Measurements from ENCODE around the gene MMP24OS.

The MMP24OS gene

DNA sequence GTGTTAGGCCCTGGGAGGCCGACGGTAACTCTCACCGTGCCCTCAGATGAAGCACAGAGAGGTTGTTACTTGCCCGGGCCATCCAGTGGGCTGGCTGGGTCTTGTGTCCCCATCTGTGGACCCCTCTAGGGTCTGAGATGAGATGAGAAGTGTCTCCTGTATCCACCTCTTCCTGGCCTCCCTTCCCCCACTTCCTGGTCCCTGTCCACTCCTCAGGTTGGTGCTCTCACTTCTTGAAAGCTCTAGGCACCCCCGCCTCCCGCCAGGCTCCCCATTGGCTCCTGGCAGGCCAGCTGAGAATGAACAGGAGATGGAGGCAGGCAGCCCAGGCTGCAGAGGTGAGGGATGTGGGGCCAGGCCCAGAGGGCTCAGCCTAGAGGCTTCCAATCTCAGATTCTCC, 1.5 kb downstream of the MMP24OS start:
- peak overlapping the region; percentile 73 for H3K4me3 ChIP-seq (ENCODE audit: low read depth, low read length)
- in situ Hi-C loops (cut with HindIII; ENCODE audit: low sequenced_read_pairs), result no loop called here
- TF ChIP-seq, protein P1, sequence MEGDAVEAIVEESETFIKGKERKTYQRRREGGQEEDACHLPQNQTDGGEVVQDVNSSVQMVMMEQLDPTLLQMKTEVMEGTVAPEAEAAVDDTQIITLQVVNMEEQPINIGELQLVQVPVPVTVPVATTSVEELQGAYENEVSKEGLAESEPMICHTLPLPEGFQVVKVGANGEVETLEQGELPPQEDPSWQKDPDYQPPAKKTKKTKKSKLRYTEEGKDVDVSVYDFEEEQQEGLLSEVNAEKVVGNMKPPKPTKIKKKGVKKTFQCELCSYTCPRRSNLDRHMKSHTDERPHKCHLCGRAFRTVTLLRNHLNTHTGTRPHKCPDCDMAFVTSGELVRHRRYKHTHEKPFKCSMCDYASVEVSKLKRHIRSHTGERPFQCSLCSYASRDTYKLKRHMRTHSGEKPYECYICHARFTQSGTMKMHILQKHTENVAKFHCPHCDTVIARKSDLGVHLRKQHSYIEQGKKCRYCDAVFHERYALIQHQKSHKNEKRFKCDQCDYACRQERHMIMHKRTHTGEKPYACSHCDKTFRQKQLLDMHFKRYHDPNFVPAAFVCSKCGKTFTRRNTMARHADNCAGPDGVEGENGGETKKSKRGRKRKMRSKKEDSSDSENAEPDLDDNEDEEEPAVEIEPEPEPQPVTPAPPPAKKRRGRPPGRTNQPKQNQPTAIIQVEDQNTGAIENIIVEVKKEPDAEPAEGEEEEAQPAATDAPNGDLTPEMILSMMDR (IDR thresholded peaks at IDR 0.05; ENCODE audit: low read depth, low read length, missing control alignments), result no peak
- DNase-seq (ENCODE audit: low read depth), result no peak

GRCh38 chr20:35275741-35276251, 2.1 kb downstream of the MMP24OS start:
- TF ChIP-seq, protein P1 (IDR thresholded peaks at IDR 0.05; ENCODE audit: low read depth, low read length, missing control alignments), result no peak
- in situ Hi-C loops (cut with HindIII; ENCODE audit: low sequenced_read_pairs), result no loop called here
- DNase-seq (ENCODE audit: low read depth), result no peak
- no peak overlapping the region for H3K4me3 ChIP-seq (ENCODE audit: low read depth, low read length)

GRCh38 chr20:35274172-35275092, 3.5 kb downstream of the MMP24OS start:
- TF ChIP-seq, protein P1 (IDR thresholded peaks at IDR 0.05; ENCODE audit: low read depth, low read length, missing control alignments), result no peak
- H3K4me3 ChIP-seq (ENCODE audit: low read depth, low read length), result no peak overlapping the region
- in situ Hi-C loops (cut with HindIII; ENCODE audit: low sequenced_read_pairs), result no loop called here
- DNase-seq (ENCODE audit: low read depth), result no peak

DNA sequence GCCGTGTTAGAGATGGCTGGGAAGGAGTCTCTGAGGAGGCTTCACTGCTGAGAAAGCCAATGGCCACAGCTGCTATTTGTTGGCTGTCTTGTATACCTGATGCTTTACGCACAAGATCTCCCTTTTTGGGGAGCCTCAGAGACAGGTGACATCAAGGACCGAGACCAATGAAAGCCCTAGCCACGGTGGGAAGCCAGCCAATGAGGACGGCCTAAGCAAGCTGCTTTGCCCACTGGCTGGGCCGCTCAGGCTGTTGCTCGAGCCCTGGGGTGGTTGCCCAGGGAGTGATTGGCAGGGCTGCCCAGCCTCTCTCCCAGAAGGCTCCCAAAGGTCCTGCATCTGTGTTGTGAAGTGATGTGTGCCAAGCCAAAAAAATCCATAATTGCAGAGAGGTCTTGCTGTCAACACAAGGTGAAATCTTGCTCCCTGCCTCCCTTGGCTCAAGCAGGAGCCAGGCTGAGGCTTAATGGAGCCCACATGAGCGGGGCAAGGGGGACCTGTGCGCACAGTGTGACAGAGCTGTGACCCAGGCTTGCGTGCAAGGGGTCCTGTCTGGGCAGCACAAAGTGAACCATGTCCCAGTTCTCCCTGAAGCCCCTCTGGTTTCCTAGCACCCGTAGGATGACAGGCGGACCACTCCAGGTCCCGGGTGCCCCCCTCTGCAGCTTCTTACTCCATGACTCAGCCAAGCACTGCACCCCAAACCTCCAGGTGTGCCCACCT, 4.3 kb downstream of the MMP24OS start:
- no peak for DNase-seq (ENCODE audit: low read depth)
- no peak overlapping the region for H3K4me3 ChIP-seq (ENCODE audit: low read depth, low read length)
- in situ Hi-C loops (cut with HindIII; ENCODE audit: low sequenced_read_pairs), result no loop called here
- TF ChIP-seq, protein P1 (IDR thresholded peaks at IDR 0.05; ENCODE audit: low read depth, low read length, missing control alignments), result no peak

DNA sequence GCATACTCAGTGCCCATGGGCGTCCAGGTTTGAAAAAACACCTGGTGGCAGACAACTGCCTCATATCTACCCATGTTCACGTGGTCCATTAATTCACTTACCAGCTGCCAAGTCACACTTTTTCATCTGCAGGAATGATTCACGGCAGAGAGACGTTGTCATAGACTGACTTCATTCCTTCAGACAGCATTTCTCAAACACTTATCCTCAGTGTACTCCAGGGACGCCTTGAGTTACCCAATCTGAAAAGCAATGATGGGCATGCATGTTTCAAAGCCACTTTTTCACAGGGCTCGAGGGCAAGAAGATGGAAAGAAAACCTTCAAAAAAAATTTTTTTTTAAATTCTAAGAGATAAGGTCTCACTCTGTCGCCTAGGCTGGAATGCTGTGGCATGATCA, 6.0 kb downstream of the MMP24OS start:
- TF ChIP-seq, protein P1 (IDR thresholded peaks at IDR 0.05; ENCODE audit: low read depth, low read length, missing control alignments), result no peak
- in situ Hi-C loops (cut with HindIII; ENCODE audit: low sequenced_read_pairs), result no loop called here
- no peak overlapping the region for H3K4me3 ChIP-seq (ENCODE audit: low read depth, low read length)
- DNase-seq (ENCODE audit: low read depth), result no peak

GRCh38 chr20:35271073-35271882, 6.6 kb downstream of the MMP24OS start:
- DNase-seq (ENCODE audit: low read depth), result no peak
- in situ Hi-C loops (cut with HindIII; ENCODE audit: low sequenced_read_pairs), result no loop called here
- TF ChIP-seq, protein P1 (IDR thresholded peaks at IDR 0.05; ENCODE audit: low read depth, low read length, missing control alignments), result no peak
- H3K4me3 ChIP-seq (ENCODE audit: low read depth, low read length), result no peak overlapping the region
